Mesenteric fat pad (tissue), 1 donor: ENCODE data around the gene TFG. TPM values are rescaled to one million over a fixed set of nuclear protein-coding genes. Genes with fewer than 3 reads are reported as not detected.

Experiments used
- DNase-seq: peaks from one replicate; pipeline ENCODE4 v3.0.0-alpha.2; 2020; ENCODE audit warnings: low spot score
- total RNA-seq: library from RNA; stranded (reverse); fragmentation: NEBNext Ultra II Directional; extraction: Animal tissue kit (Norgen Biotek cat#: 25700); gene quantifications from one replicate; pipeline ENCODE4 v1.2.1, GENCODE V29; 2021
- donor health status: DM: yes; HTN: yes; CAD: no.

Gene TFG
- total RNA-seq, 1 donor from 2014 or later, result 83.1 TPM

DNA sequence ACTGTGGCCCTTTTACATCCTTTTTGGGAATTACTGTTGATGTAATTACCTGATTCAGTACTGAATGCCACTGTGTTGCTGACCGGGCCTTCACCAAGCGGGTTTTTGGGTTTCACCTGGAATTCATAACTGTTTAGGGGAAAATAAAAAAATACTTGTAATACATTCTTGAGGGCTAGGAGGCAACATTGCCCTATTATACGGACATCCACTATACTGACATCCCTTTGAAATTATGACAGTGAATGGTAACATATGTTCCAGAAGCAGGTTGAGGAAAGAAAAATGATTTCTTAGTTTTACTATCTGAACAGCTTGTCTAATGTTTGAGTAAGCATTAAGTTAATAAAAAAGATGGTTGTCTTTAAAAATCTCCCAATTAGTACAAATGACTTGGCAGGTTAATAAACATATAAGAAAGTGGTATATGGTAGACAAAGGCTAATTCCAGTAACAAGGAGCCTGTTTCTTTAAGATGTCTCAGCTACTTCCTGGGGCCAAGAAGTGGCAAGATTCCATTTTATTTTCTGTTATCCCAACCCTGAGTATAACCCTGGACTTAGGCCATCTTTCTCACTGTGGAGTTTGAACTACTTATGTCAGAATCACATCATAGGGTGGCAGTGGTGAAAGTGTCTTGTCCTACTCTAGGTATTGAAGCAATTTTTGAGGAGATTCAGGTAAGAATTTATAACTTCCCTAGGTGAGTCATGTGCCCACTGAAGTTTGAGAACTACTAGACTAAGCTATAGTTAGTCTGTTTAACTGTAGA lies 45.5 kb downstream of the TFG start:
- no peak for DNase-seq

DNA sequence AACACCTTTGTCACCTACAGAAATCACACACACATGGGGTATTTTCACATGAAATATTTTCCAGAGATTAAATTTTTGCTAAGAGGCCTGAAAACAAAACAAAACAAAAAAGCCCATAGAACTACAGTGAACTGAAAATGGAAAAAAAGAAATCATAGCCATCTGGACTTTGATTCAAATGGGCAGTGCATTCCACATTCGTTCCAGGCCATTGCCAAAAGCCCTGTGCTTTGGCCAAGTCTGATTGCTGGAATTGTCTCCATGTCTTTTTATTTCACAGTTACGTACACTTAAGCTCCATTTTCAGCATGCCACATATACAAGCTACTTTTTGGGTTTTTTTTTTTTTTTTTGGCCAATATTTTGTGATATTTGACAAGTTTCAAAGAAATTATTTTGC lies 47.1 kb downstream of the TFG start:
- no peak for DNase-seq

DNA sequence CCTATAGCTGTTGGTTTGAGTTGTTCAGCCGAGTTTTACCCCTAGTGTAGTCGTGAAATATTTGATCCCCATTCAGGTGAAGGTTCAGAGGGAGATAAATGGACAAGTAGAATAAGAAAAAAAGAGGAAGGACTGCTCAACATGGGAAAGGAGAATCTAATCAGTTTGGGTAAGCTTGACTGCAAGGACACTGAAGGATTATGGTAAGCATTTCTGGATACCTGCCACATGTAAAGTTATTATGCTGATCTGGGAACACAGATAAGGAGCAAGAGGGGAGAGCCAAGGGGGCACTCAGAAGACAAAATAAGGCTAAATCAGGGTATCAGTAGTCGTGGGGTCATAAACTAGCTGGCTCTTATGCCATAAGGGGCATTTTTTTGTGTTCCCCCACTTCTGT lies 49.9 kb downstream of the TFG start:
- no peak for DNase-seq

DNA sequence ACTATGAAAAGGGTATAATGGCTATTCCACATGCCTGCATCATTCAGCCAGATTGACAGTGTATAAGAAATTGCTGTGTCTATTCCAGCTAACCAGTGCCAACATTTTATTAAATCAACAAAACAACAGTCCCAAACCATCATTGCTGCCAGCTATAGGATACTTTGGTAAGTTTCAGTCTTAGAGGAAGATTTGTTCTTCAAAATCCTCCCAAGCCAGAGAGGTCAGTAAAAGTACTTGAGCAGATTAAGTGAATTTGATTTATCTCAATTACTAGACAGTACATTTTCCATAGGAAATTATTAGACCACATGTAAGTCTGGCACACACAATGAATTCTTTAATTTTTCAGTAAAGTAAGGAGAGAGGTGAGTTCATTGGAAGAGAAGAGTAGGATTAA lies 50.7 kb downstream of the TFG start:
- DNase-seq, result no peak

DNA sequence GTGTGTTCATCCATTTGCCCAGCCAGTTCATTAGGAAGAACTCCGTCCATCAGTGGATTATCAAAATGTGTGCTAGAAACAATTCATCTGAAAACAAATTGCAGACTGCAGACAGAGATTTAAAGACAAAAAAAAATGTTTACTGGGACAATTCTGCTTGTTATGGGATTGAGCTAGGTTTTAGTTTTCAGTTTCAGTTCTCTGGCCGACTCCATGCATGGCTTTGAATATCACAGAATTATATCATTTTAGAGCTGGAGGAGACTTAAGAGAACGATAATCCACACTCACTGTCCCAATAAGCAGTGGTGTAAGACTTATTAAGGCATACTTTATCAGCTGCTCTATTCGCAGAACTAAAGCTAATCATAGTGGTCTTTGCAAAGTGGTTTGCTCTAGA lies 51.1 kb downstream of the TFG start:
- DNase-seq, result no peak

DNA sequence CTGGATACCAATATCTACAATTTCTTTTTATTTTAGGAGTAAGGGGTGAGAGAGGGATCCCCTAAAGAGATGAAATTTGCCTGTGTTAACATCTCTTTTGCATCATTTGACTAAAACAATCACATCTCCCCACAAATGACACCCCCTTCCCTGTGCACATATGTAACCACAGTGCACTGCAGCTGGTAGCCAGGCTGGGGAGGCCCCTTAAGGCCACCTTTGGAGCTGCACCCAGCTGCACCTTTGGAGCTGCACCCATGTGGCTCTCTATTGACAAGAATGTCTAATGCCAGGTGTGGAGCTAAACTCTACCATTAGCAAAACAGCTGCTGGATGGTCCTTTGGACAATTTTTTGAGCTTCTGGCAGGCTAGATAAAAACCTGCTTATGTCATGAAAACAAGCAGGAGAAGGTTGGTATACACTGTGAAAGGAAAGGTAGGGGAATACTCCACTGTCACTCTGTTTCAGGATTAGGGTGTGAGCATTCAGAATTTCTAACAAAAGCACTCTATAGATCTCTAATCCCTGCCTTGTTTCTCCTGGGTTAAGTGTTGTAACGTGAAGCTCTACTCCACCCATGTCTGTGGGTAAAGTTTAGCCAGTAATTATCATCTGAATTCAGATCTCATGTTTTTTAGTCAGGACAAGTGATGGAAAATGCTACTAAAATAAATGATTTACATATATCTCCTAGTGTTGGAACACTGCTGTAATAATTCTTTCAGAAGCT lies 52.1 kb downstream of the TFG start:
- DNase-seq, result no peak

DNA sequence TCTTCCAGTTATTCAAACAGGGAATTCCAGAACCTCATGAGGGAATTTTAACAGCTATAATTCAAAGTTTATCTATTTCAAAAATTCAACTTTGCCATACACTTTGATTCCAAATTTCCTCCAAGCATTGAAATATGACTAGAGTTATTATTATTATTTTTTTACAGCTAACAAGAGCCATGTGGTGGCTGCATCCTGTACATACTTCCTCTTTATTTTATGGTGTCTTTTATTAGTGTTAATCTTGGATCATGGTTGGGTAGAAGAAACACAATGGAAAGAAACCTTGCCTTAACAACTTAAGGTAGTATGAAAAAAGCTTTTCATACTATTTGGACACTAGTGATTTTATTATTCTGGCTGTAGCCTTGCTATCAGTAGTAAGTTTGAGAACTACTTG lies 52.7 kb downstream of the TFG start:
- DNase-seq, result no peak

DNA sequence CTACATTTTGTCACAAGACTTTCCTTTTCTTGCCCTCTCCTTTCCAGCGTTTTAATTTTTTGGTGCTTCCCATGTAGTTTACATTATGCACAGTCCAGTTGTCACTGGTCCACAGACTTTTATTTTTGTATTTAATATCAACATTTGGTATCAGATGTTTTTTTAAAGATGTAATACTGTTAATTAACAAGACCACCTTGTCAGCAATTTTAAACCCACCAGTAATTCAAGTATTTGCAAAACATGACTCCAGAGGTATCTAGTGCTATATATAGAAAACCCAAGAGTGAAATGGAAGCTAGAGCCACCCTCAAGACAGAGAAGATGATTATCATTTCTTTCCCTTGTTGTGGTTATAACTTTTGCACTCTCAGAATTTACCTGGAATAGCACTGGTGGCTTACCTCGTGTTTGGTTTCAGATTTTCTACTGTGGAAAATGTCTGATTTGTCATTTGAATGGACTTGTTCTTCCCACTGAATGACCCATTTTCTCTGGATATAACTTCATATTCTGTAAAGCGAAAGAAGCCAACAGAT lies 56.2 kb downstream of the TFG start:
- DNase-seq, result no peak

DNA sequence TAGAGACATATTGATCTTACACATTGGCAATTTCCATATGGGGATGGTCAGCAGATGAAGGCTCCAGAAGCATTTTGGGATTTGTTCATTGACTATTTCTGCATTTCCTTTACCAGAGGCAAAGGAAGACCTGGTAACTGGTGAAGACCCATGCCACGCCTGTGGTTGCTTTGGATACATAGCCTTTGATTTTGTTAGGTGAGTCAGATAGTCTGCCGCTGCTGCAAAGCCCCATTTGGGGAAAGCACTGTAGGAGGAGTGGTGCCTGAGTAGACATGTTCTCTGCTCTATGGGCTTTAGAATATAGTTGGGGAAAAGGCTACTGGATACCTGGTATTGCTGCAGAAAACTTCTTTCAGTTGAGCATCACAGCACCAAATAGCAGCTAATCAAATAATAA lies 56.8 kb downstream of the TFG start:
- no peak for DNase-seq

DNA sequence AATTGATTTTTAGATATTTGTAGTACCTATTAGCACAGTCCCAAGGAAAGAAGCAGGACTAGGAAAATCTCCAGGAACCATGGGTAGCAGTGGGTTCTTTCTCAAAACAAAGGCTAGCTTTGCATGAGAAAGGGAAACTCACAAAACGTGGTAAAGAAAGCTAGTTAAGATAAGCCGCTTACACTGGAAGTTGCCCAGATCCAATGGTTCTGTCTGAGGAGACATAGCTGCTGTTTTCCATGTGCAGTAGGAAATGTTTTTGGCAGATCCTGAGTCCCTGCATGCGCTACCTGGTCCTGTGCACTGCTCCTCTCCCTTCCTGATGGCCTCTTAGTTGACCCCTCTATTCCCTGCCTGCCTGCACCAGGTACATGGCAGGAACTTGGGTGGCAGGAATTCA lies 60.4 kb downstream of the TFG start:
- no peak for DNase-seq

DNA sequence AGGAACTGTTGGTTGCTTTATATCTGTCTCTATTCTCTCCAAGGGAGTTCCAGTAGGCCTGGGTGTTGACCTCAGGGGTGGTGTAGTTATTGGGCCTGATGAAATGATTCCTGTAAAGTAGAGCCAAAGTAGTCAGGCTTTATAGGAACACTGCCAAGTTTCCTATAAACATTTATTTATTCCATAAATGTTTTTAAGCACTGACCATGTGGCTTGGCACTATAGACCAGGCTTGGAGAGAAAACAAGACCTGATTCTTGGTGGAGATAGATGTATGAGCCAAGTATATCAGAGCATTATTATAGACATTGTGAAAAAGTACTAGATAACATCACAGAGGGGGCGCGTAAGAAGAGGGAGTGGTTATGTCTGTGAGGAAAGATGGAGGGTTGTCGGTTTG lies 65.9 kb downstream of the TFG start:
- DNase-seq, result no peak

DNA sequence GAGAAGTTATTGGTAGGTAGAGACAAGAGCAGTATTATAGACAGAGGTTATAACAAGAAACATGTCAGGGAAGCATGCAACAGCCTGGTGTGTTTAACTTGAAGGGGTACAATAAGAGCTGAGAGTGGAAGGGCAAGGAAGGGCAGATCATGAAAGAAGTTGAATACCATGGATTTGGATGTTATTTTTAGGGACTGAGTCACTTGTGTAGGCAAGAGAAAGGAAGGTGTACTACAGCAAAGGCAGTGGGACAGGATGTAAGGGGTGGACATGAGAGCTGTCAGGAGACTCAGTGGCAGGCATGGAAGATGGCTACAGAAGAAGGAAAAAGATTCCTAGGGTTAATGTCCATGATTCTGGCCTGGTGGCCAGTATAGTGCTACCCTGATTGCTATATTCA lies 66.4 kb downstream of the TFG start:
- no peak for DNase-seq

DNA sequence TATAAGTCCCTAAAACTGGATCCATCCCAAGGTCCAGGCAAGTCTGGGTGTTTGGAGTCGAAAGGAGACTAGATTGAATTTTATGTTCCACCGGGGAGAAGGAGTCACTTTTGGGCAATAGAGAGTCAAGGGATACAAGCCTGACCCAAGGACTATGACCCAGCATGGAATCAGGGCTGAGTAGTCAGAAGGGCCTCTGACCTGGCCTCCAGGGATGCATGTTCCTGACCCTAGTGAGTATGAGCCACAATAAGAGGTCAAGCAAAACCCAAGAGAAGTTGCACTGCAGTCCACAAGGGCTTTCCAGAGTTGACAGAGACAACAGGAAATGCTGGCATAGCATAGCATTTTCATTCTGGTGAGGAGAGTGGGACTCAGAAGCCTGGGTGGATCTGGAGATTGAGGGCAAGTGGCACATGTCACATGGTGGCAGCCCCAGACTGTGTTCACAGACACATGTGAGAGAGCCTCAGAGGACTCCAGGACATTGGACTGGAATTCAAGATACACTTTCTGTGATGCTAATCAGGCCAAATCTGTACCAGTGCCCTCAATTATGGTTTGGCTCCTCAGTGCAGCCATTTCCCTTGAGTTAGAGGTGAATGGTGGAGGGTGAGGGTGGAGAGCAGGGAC lies 66.9 kb downstream of the TFG start:
- no peak for DNase-seq

DNA sequence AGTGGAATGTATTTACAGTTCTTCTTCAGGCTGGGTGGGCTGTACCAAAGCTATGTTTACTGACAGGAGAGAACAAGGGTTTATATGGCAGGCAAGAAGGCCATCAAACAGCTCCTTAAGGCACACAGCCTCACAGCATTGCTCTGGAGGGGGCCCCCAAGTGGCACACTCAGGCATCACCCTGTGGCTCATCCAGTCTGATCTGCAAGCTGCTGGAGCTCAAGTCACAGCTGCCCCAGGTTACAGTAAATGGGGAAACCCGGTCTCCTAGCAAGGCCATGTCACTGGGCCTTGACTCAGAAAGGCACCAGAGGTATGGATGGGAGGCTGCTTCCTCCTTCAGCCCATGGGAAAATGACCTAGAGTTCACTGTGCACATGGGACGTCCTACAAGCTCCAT lies 67.5 kb downstream of the TFG start:
- no peak for DNase-seq

DNA sequence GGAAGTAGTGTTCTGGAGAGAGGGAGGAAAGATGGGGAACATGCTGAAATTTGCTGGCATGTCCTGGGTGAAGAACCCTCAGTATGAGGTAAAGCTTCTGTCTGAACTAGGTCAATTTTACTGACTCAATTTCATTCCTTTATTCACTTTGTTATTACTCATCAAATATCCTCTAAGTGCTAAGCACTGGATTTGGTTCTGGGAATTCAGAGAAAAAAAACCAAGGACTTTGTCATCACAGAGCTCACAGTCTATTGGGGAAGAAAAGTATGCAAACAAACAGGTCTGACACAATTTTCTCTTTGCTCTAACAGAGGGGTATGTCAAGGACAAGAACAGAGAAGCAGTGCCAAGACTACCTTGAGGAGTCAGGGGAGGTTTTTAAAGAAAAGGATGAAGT lies 68.0 kb downstream of the TFG start:
- DNase-seq, result no peak

DNA sequence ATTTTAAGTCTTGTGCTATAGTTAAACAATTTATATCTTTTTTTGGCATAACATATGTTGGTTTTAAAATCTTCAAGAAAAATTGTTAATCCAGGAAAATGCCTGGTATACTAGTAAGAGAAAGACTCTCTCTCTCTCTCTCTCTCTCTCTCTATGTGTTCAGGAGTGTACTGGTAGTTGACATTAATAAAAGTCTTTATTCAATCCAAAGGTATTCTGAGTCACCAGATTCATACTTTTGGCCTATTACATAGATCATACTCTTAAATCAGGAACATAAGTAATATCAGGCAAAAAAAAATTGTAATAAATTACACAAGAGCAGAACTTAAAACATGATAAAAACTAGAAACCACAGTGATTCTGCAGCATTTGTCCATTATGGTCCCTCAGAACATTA lies 70.2 kb downstream of the TFG start:
- no peak for DNase-seq

DNA sequence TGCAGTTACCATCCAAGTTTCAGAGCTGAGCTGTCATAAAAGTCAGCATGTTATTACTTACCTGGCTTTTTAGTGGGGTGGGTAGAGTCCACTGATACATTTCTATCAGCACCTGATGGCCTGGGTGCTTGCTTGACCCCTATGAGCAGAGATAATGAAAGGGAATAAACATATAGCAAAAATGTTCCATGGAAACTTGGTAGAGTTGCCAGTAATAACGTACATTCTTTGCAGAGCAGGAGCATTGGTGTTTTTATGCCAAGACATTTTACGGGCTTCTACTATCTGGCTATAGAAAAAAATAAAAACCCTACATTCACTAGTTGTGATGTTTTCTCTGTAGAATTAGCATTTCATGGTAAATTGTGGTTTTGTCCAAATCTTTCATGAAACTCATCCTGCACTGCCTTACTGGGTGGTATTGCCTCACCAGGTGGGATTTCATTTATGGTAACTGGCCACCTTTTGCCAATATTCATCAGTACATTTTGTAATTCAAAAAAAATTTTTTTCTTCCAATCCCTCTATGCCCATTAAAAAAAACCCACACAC lies 70.9 kb downstream of the TFG start:
- DNase-seq, result no peak

DNA sequence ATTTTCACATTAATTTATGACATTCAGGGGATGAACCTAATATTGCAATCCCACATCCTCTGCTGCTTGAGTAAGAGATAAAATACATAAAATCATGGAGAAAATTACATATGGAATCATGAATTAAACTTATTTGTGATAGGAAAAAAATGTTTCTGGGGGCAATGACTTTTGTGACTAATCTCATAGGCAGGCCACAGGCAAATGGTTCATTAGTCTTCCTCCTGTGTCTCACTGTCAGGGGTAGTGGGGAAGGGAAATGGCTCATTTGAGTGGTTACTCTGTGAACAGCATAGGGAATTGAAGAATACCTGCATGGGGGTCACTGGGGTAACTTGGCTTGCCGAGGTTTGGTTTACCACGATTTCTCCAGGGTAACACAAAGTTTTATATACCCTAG lies 72.0 kb downstream of the TFG start:
- DNase-seq, result no peak

DNA sequence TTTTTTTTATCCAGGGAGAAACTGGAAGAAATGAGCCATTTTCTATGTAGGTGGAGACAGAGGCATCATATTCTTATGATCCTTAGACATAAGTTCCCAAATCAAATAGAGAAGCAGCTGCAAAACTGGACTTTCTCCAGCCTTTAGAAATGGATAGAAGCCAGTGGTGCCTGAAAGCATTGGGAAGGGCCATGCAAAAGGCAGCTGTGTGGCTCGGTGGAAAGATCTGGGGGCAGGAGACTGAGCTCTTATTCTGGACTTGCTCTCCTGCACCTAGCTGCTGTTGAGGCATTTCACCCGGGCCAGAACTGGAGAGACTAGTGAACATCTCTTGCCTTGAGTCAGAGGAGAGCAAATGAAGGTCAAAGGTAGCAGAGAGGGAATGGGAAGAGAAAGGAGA lies 73.1 kb downstream of the TFG start:
- no peak for DNase-seq

DNA sequence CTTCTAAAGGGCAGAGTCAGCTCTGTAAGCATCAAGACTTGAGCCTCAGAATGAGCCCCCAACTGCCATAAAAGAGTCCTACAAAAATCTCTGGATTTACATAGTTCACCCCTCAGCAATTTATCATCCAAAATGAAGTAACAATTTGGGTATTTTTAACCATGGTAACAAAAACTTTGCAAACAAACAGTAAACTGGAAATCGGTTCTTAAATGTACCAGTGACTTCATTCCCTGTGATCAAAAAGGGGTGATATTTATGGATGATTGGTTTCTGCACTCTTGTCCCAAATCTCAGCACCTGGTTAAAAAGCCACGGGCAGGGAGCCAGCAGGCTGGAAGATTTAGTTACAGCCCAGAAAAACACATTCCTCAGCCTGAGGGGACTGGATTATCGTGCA lies 73.6 kb downstream of the TFG start:
- DNase-seq, result no peak

DNA sequence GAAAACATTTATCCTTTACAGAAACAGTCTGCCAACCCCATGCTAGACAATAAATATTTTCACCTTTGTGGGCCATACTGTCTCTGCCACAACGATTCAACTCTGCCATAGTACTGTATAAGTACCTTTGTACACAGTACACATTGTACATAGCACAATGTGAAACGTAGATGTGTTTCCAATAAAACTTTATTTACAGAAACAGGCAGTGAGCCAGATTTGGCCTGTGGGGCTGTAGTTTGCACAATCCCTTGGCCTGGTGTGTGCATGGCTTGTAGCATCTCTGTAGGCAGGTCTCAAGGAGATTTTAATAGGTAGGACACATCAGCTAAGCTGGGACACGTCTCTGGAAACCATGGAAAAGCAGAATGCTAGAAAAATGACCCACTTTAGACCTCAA lies 74.3 kb downstream of the TFG start:
- no peak for DNase-seq

DNA sequence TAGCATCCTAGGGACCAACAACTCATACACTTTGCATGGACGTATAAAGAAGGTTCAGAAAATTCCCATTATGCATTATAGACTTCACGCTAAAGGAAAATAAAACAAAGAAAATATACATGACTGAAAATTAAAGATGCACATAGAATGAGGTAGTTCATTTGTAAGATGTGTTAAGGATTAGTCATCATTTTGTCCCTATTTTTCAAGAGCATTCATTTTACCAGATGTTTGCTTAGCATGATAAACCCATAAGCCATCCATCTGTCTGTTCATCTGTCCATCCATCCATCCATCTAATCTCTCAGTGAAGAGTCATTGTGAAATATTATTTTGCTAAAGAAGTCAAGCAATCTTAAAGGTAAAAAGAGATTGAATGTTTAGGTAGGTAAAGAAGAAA lies 80.3 kb downstream of the TFG start:
- no peak for DNase-seq
